GM23338 (cell line): Measurements from ENCODE around the gene ISCU. TPM values are rescaled to one million over a fixed set of nuclear protein-coding genes. Genes with fewer than 3 reads are reported as not detected.
"Not testable (repeated sequence)": the region's sequence is repeated elsewhere in the genome, so short reads cannot be mapped to it uniquely, and the experiment has no call there.

Experiments used
- ATAC-seq: fragments of 200-7000 bp; cut with Tn5 transposase; 3 replicates; pipeline ENCODE4 v1.9.1; 2020
- DNase-seq: peaks from one replicate; pipeline ENCODE4 v3.0.0-alpha.2; 2015; ENCODE audit warnings: low spot score
- H2AFZ ChIP-seq: fragments of 200-600 bp; sonication (generic); 2 replicates; pipeline ENCODE4 v1.8.0; 2016; ENCODE audit warnings: antibody characterized with exemption, mild to moderate bottlenecking, moderate library complexity
- H3F3A ChIP-seq: fragments of 200-600 bp; sonication (generic); replicated peaks from 2 replicates; pipeline ENCODE4 v1.8.0; 2017; ENCODE audit warnings: antibody characterized with exemption, mixed run types, low read depth
- H3K27ac ChIP-seq: fragments of 200-600 bp; sonication (generic); 2 replicates; pipeline ENCODE4 v1.6.1; 2016; ENCODE audit warnings: low read depth
- H3K27me3 ChIP-seq: fragments of 200-600 bp; sonication (generic); 2 replicates; pipeline ENCODE4 v1.8.0; 2016; ENCODE audit warnings: mild to moderate bottlenecking, mixed run types, moderate library complexity; ENCODE audit not compliant: insufficient read depth
- H3K36me3 ChIP-seq: fragments of 200-600 bp; sonication (generic); 2 replicates; pipeline ENCODE4 v1.8.0; 2016; ENCODE audit warnings: mild to moderate bottlenecking; ENCODE audit not compliant: insufficient read depth
- H3K4me1 ChIP-seq: fragments of 200-600 bp; sonication (generic); 2 replicates; pipeline ENCODE4 v1.8.0; 2016; ENCODE audit warnings: mild to moderate bottlenecking, moderate library complexity; ENCODE audit not compliant: insufficient read depth
- H3K4me2 ChIP-seq: fragments of 200-600 bp; sonication (generic); 2 replicates; pipeline ENCODE4 v1.7.1; 2017; ENCODE audit warnings: mixed run types
- H3K4me3 ChIP-seq: fragments of 200-600 bp; sonication (generic); 2 replicates; pipeline ENCODE4 v1.6.1; 2016; ENCODE audit warnings: mixed run types
- H3K79me2 ChIP-seq: fragments of 200-600 bp; sonication (generic); replicated peaks from 2 replicates; pipeline ENCODE4 v1.8.0; 2017; ENCODE audit warnings: mild to moderate bottlenecking; ENCODE audit not compliant: insufficient read depth
- H3K9me2 ChIP-seq: fragments of 200-600 bp; sonication (generic); 2 replicates; pipeline ENCODE4 v1.8.0; 2017; ENCODE audit not compliant: insufficient read depth
- H4K20me1 ChIP-seq: fragments of 200-600 bp; sonication (generic); replicated peaks from 2 replicates; pipeline ENCODE4 v1.8.0; 2017; ENCODE audit warnings: mild to moderate bottlenecking; ENCODE audit not compliant: insufficient read depth
- H3K27ac Mint-ChIP-seq: 2 replicates; pipeline ENCODE4 v1.8.0; 2020; ENCODE audit warnings: inconsistent platforms, mild to moderate bottlenecking, moderate library complexity, mixed read lengths
- H3K27me3 Mint-ChIP-seq: 3 replicates; pipeline ENCODE4 v1.8.0; 2022; ENCODE audit warnings: low read depth, mild to moderate bottlenecking, moderate library complexity, mixed read lengths, inconsistent platforms; ENCODE audit not compliant: insufficient read depth, poor library complexity
- H3K36me3 Mint-ChIP-seq: 3 replicates; pipeline ENCODE4 v1.8.0; 2021; ENCODE audit warnings: low read depth, mild to moderate bottlenecking, inconsistent platforms, moderate library complexity, mixed read lengths
- H3K4me1 Mint-ChIP-seq: 3 replicates; pipeline ENCODE4 v1.8.0; 2020; ENCODE audit warnings: mild to moderate bottlenecking, inconsistent platforms, mixed read lengths
- H3K4me3 Mint-ChIP-seq: 3 replicates; pipeline ENCODE4 v1.8.0; 2021; ENCODE audit warnings: moderate library complexity, mild to moderate bottlenecking, inconsistent platforms, mixed read lengths
- H3K9me3 Mint-ChIP-seq: 3 replicates; pipeline ENCODE4 v1.8.0; 2020; ENCODE audit warnings: moderate library complexity, mild to moderate bottlenecking, inconsistent platforms, mixed read lengths
- CTCF ChIP-seq, 2 experiments: fragments of 200-600 bp in 1 of 2; sonication (generic) in 1 of 2; conservative IDR thresholded peaks; 2 replicates each; pipeline versions ENCODE4 v1.5.1 to v1.6.1; 2016 to 2017; ENCODE audit warnings: antibody characterized with exemption in 2 of 2, low read depth in 2 of 2, mild to moderate bottlenecking in 2 of 2, moderate library complexity in 1 of 2
- ETS1 ChIP-seq: IDR thresholded peaks from 2 replicates; pipeline ENCODE4 v1.6.1; 2016; ENCODE audit warnings: antibody characterized with exemption
- ZNF114 ChIP-seq: fragments of 250-450 bp; sonication (Bioruptor Pico); IDR thresholded peaks from 2 replicates; pipeline ENCODE4 v1.5.0; 2020; ENCODE audit warnings: mild to moderate bottlenecking, moderate library complexity
- polyA plus RNA-seq: library from polyadenylated mRNA; unstranded; fragments of >200 nt; fragmentation: Nextera tagmentation; extraction: Ambion mirVana; gene quantifications from 2 replicates; pipeline ENCODE4 v1.2.1, GENCODE V29; 2016
- total RNA-seq: library from RNA; depleted of rRNA; stranded (reverse); fragments of >200 nt; shearing (Covaris generic); gene quantifications from 2 replicates; pipeline ENCODE4 v1.2.3, GENCODE V29; 2014; rRNA removed

Gene ISCU
- total and polyA plus RNA-seq, 2 experiments from 2014 or later: 123 to 129 TPM

- 0 out of 2 replicates have a peak, but pooled peaks cover 3% of the 10 kb centered on the region for H3F3A ChIP-seq
- Mint-ChIP-seq H3K4me3 (no peak overlapping the region), H3K9me3 (peaks cover 9% of the 10 kb centered on the region), H3K4me1 (peaks cover 16% of the 10 kb centered on the region), H3K27ac (no peak overlapping the region; the same call in 1 of the 2 replicates), H3K36me3 (peaks cover 6% of the 10 kb centered on the region; the same call in 2 of the 3 replicates), H3K27me3 (peaks cover 12% of the 10 kb centered on the region)
- H3K27ac ChIP-seq: 0 out of 2 replicates have a peak overlapping the region, but pooled peaks have one; percentile 19
- H3K36me3 ChIP-seq: no peaks in the 10 kb centered on the region
- H3K9me2 ChIP-seq: peaks cover 7% of the 10 kb centered on the region; the same call in 1 of the 2 replicates
- ATAC-seq: peak; percentile 95
- H3K27me3 ChIP-seq: no peaks in the 10 kb centered on the region
- TF ChIP-seq ETS1: no peak
- peak; percentile 96 to 99 for TF ChIP-seq CTCF (conservative IDR thresholded peaks at IDR 0.05; ENCODE audit: low read depth in 2 of 2)
- no peak for TF ChIP-seq ZNF114 (CRISPR knock-in tag)
- H4K20me1 ChIP-seq: no peaks in the 10 kb centered on the region
- peaks cover 3% of the 10 kb centered on the region; the same call in 1 of the 2 replicates for H3K4me1 ChIP-seq
- no peak overlapping the region for H3K4me3 ChIP-seq
- no peaks in the 10 kb centered on the region for H3K79me2 ChIP-seq
- DNase-seq: peak; percentile 95
- H3K4me2 ChIP-seq: no peak overlapping the region
- H2AFZ ChIP-seq: peak overlapping the region; percentile 96
Observed at GRCh38 chr12:108618079-108618952, 55.9 kb downstream of the ISCU start.

- DNase-seq, H3F3A ChIP-seq, H4K20me1 ChIP-seq, H3K27ac Mint-ChIP-seq, H3K4me2 ChIP-seq, H3K4me1 ChIP-seq, H3K4me3 ChIP-seq, H3K79me2 ChIP-seq, H3K36me3 Mint-ChIP-seq, H3K27me3 ChIP-seq, H3K36me3 ChIP-seq, ATAC-seq, H3K9me3 Mint-ChIP-seq, H3K9me2 ChIP-seq, H3K4me3 Mint-ChIP-seq: not testable (repeated sequence)
- Mint-ChIP-seq H3K27me3 (peaks cover 12% of the 10 kb centered on the region), H3K4me1 (peaks cover 16% of the 10 kb centered on the region)
- Histone ChIP-seq H3K27ac (0 out of 2 replicates have a peak overlapping the region, but pooled peaks have one; percentile 19), H2AFZ (peak overlapping the region; percentile 96)
Observed at GRCh38 chr12:108618953-108619274, 56.5 kb downstream of the ISCU start.

Other genes with a start within 250 kb of the ISCU start
- 1.6 and 2.6 TPM in 2 replicates for gene CMKLR1, start 223.3 kb upstream of the ISCU start, total RNA-seq
- 0.40 and 0.71 TPM in 2 replicates for gene CMKLR1, start 223.3 kb upstream of the ISCU start, polyA plus RNA-seq
- 4.9 and 6.0 TPM in 2 replicates for gene FICD, start 47.3 kb upstream of the ISCU start, total RNA-seq
- 5.3 and 7.6 TPM in 2 replicates for gene FICD, start 47.3 kb upstream of the ISCU start, polyA plus RNA-seq
- gene SART3, start 1.4 kb upstream of the ISCU start, total RNA-seq: 112 and 123 TPM in 2 replicates
- gene SART3, start 1.4 kb upstream of the ISCU start, polyA plus RNA-seq: 49.7 and 49.8 TPM in 2 replicates
- 0.07 and 0.35 TPM in 2 replicates for gene TMEM119, start 35.5 kb downstream of the ISCU start, total RNA-seq
- 0.06 TPM in 1 of 2 replicates, not detected in the other for gene TMEM119, start 35.5 kb downstream of the ISCU start, polyA plus RNA-seq
- gene SELPLG, start 71.3 kb downstream of the ISCU start, total RNA-seq: 0.56 TPM in 1 of 2 replicates, not detected in the other
- 0.16 TPM in 1 of 2 replicates, not detected in the other for gene SELPLG, start 71.3 kb downstream of the ISCU start, polyA plus RNA-seq
- gene CORO1C, start 168.9 kb downstream of the ISCU start, total RNA-seq: 78.2 and 89.5 TPM in 2 replicates
- gene CORO1C, start 168.9 kb downstream of the ISCU start, polyA plus RNA-seq: 53.3 and 59.2 TPM in 2 replicates